Activated B cell treated with CpG ODN at 0.5 μM for 24 hours (primary cell): Measurements from ENCODE around the gene MAEA. TPM values are rescaled to one million over a fixed set of nuclear protein-coding genes. Genes with fewer than 3 reads are reported as not detected.

ENCODE experiments used
- ATAC-seq: fragments of 200-7000 bp; cut with Tn5 transposase; one replicate; pipeline ENCODE4 v1.10.0; 2021; ENCODE audit warnings: low read depth, mild to moderate bottlenecking, moderate library complexity
- CTCF ChIA-PET: fragments of 350-600 bp; sonication (Branson Sonifier 250); formaldehyde crosslinking; loops from one replicate; lab custom pipeline; 2021; ENCODE audit warnings: antibody characterized with exemption; lab: Charles Lee
- POLR2A ChIA-PET: fragments of 350-600 bp; sonication (Branson Sonifier 250); formaldehyde crosslinking; loops from one replicate; lab custom pipeline; 2021; ENCODE audit warnings: antibody characterized with exemption; lab: Charles Lee
- DNase-seq: peaks from one replicate; pipeline ENCODE4 v3.0.0; 2022
- H3K27ac Mint-ChIP-seq: one replicate; pipeline ENCODE4 v1.8.0; 2020; ENCODE audit warnings: mixed read lengths
- H3K27me3 Mint-ChIP-seq: one replicate; pipeline ENCODE4 v1.8.0; 2021; ENCODE audit warnings: mixed read lengths
- H3K36me3 Mint-ChIP-seq: one replicate; pipeline ENCODE4 v1.8.0; 2021; ENCODE audit warnings: low read depth, mixed read lengths
- H3K4me1 Mint-ChIP-seq: one replicate; pipeline ENCODE4 v1.8.0; 2021; ENCODE audit warnings: mixed read lengths
- H3K4me3 Mint-ChIP-seq: one replicate; pipeline ENCODE4 v1.8.0; 2020; ENCODE audit warnings: mild to moderate bottlenecking, mixed read lengths
- H3K9me3 Mint-ChIP-seq: one replicate; pipeline ENCODE4 v1.8.0; 2020; ENCODE audit warnings: mixed read lengths
- intact Hi-C: fragments of 100-400 bp; cut with micrococcal nuclease; formaldehyde crosslinking; loops from one replicate; pipeline ENCODE4 v1.15.1; 2024
- total RNA-seq: library from RNA; stranded (reverse); gene quantifications from 2 replicates; pipeline ENCODE4 v1.2.3, GENCODE V29; 2022
- TF ChIP-seq, protein P1 (sequence below): fragments of 200-600 bp; IDR thresholded peaks from one replicate; pipeline ENCODE4 v1.8.0; 2022; ENCODE audit warnings: antibody characterized with exemption, mild to moderate bottlenecking

The MAEA gene
- total RNA-seq, 1 donor from 2014 or later, result 73.7 TPM

DNA sequence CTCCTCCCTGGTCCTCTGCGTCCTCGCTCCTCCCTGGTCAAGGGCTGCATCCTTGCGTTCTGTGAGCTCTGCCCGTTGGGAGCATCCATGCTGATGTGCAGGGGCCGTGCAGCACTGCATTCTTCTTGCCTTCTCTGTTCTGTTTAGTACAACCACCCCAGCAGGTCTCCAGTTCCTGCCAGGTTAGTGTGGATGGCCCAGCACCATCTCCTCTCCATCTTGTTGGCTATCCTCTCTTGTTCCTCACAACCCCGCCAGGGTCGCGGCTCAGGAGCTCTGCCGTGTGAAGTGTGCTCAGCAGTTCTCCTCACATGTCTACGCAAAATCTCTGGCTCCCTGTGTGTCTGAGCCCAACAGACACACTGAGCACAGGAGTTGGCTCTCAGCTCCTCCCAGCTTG, 10.4 kb upstream of the MAEA start:
- DNase-seq (no peak), ATAC-seq (no peak)
- ChIA-PET POLR2A (no interaction called here), CTCF (no interaction called here)
- no peak overlapping the region for H3K4me3 Mint-ChIP-seq
- no peaks in the 10 kb centered on the region for H3K27me3 Mint-ChIP-seq
- intact Hi-C loops, result no loop called here
- no peaks in the 10 kb centered on the region for H3K4me1 Mint-ChIP-seq
- no peak overlapping the region for H3K27ac Mint-ChIP-seq
- H3K9me3 Mint-ChIP-seq, result peaks cover 2% of the 10 kb centered on the region
- H3K36me3 Mint-ChIP-seq, result no peaks in the 10 kb centered on the region
- TF ChIP-seq, protein P1, sequence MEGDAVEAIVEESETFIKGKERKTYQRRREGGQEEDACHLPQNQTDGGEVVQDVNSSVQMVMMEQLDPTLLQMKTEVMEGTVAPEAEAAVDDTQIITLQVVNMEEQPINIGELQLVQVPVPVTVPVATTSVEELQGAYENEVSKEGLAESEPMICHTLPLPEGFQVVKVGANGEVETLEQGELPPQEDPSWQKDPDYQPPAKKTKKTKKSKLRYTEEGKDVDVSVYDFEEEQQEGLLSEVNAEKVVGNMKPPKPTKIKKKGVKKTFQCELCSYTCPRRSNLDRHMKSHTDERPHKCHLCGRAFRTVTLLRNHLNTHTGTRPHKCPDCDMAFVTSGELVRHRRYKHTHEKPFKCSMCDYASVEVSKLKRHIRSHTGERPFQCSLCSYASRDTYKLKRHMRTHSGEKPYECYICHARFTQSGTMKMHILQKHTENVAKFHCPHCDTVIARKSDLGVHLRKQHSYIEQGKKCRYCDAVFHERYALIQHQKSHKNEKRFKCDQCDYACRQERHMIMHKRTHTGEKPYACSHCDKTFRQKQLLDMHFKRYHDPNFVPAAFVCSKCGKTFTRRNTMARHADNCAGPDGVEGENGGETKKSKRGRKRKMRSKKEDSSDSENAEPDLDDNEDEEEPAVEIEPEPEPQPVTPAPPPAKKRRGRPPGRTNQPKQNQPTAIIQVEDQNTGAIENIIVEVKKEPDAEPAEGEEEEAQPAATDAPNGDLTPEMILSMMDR, result no peak

DNA sequence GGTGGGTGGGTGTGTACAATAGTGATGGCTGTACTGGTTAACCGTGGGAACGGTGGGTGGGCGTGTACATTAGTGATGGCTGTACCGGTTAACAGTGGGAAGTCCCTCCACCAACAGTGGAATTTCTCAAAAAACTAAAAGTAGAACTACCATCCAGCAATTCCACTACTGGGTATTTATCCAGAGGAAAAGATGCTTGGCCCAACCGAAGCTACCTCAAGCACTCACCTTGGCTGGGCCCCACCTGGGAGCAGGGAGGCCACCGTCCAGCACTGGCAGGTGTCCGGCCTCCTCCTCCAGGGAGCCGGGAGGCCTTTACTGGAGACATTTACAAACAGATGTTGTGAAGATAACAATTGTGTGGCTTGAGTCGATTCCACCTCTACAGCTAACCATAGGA, 6.0 kb upstream of the MAEA start:
- Mint-ChIP-seq H3K27me3 (no peaks in the 10 kb centered on the region), H3K36me3 (no peaks in the 10 kb centered on the region), H3K4me3 (no peak overlapping the region), H3K4me1 (peaks cover 3% of the 10 kb centered on the region), H3K27ac (no peak overlapping the region), H3K9me3 (peaks cover 4% of the 10 kb centered on the region)
- ChIA-PET POLR2A (interaction anchor here (0.7 kb wide), 2 partner anchors 104 to 1177 kb away, joined by 3 read pairs; no protein-coding TSS in a partner anchor), CTCF (no interaction called here)
- TF ChIP-seq, protein P1, result no peak
- DNase-seq (no peak), ATAC-seq (no peak)
- intact Hi-C loops, result no loop called here

DNA sequence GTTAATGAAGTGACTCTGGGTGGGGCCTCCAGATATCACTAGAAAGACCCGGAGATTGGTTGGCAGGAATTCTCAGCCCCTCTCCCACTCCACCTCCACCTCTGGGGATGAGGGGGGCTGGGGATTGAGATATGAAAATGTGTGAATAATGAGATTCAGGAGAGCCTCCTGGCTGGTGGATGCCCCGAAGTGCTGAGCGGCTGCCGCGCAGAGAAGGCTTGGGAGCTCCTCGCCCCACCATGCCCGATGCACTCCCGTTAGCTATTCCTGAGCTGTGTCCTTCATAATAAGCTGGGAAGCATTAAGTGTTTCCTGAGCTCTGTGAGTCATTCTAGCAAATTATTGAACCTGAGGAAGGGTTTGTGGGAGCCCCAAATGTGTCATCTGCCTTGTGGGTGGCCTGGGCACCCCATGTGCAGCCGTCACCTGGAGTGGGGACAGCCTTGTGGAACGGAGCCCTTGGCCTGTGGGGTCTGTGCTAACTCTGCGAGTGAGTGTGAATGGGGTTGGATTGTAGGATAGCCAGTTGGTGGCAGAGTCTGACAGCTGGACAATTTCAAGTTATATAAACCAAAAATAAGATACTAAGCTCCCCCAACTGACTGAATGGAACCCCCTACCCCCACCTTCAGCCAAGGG, 4.4 kb upstream of the MAEA start:
- Mint-ChIP-seq H3K27me3 (no peaks in the 10 kb centered on the region), H3K4me1 (peaks cover 6% of the 10 kb centered on the region), H3K36me3 (no peaks in the 10 kb centered on the region), H3K9me3 (peaks cover 4% of the 10 kb centered on the region), H3K27ac (no peak overlapping the region), H3K4me3 (no peak overlapping the region)
- ChIA-PET POLR2A (no interaction called here), CTCF (no interaction called here)
- DNase-seq (no peak), ATAC-seq (no peak)
- TF ChIP-seq, protein P1, result no peak
- intact Hi-C loops, result loop anchor here (5.0 kb wide), 1 partner anchor 38 kb away; the partner anchor contains the start of gene CTBP1

DNA sequence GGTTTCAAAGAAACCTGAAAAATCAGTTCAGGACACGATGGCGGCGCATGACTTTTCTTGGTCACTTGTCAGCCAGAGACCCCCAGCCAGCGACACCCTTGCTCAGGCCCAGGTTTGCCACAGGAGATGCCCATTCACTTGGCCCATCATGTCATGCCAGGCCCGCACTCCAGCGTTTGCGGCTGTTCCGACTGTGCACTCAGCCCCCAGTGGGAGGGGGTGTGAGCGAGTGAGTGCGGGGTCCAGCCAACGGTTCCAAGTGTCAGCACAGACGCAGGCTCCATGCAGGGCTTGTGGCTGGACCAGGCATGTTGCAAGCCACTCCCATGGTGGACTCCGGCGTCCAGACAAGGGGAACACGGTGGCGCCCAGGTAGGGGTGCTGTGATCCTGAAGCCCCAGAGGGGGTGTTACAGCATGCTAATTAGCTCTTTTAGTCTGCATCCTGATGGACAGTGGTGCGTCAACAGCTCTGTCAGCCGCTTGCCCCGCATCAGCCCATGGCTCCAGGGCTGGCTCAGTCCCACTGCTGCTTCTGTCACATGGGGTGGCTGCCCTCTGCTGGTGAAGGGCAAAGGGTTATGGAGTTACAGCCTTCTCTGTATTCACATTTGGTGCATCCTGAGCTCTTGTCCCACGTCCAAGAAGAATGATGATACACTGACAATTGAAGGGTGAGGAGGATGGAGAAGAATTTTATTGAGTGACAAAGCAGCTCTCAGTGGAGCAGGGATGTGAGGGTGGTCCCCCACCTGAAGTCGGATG, 3.7 kb upstream of the MAEA start:
- ChIA-PET POLR2A (no interaction called here), CTCF (interaction anchor here (0.9 kb wide), 1 partner anchor 118 kb away, joined by 3 read pairs; no protein-coding TSS in a partner anchor)
- no peak overlapping the region for H3K4me3 Mint-ChIP-seq
- TF ChIP-seq, protein P1, result no peak
- no peak overlapping the region for H3K27ac Mint-ChIP-seq
- intact Hi-C loops, result loop anchor here (1.0 to 5.0 kb wide), 2 partner anchors 39 to 156 kb away; partner anchors contain the start of gene CTBP1
- no peaks in the 10 kb centered on the region for H3K27me3 Mint-ChIP-seq
- peaks cover 13% of the 10 kb centered on the region for H3K4me1 Mint-ChIP-seq
- H3K9me3 Mint-ChIP-seq, result peaks cover 4% of the 10 kb centered on the region
- no peaks in the 10 kb centered on the region for H3K36me3 Mint-ChIP-seq
- DNase-seq, result no peak
- no peak for ATAC-seq

DNA sequence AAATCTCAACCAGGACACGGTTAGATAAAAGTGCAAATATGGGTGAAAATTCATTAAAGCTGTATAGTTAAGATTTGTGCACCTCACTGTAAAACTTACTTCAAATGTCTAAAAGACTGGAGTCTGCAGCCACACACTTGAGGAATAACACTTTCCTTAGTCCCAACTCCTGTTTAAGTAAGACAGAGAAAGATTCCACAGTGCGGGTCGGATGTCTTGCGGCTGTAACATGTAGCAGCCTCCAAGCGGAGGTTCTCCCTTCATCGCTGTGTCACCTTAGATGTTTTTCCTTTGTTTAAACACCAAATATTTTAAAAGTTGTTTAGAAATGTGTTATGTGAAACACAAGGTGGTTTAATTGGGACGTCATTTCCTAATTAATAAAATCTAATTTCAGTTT, 905 bp upstream of the MAEA start:
- peaks cover 4% of the 10 kb centered on the region for H3K9me3 Mint-ChIP-seq
- H3K4me3 Mint-ChIP-seq, result peak overlapping the region; percentile 90
- intact Hi-C loops, result loop anchor here (1.0 to 5.0 kb wide), 6 partner anchors 18 to 121 kb away; partner anchors contain the start of genes CTBP1 and UVSSA
- H3K27ac Mint-ChIP-seq, result peak overlapping the region; percentile 81
- no peaks in the 10 kb centered on the region for H3K27me3 Mint-ChIP-seq
- H3K4me1 Mint-ChIP-seq, result peaks cover 37% of the 10 kb centered on the region
- peaks cover 3% of the 10 kb centered on the region for H3K36me3 Mint-ChIP-seq
- TF ChIP-seq, protein P1, result no peak
- ATAC-seq (no peak), DNase-seq (no peak)
- POLR2A ChIA-PET, result interaction anchor here (0.5 to 3.3 kb wide), 8 partner anchors 20 to 269 kb away, joined by 3 to 32 read pairs (median 7); partner anchors contain the start of genes CTBP1 and UVSSA
- CTCF ChIA-PET, result interaction anchor here (1.2 kb wide), 1 partner anchor 20 kb away, joined by 4 read pairs; no protein-coding TSS in a partner anchor
